OCI-LY3 (cell line): ENCODE measurements around the gene PLSCR4.

ENCODE experiments used
- CTCF ChIP-seq: fragments of 200-600, 300-600 bp; sonication (generic); IDR thresholded peaks from 2 replicates; pipeline ENCODE4 v1.5.1; 2014; ENCODE audit warnings: antibody characterized with exemption, low read length, low read depth
- EZH2phosphoT487 ChIP-seq: fragments of 200-600 bp; shearing (Covaris generic); IDR thresholded peaks from 2 replicates; pipeline ENCODE4 v1.6.1; 2018; ENCODE audit warnings: antibody characterized with exemption, mixed run types, low read depth

- no peak for TF ChIP-seq CTCF
- TF ChIP-seq EZH2phosphoT487 = no peak
These were observed 81.0 kb downstream of the PLSCR4 start for GRCh38 chr3:146169891-146170290.
